Stimulated activated naive CD8-positive, alpha-beta T cell treated with anti-CD3 and anti-CD28 coated beads, Interleukin-15, Interleukin-2, amounts not matched to agents 100 ng/mL and 50 ng/mL, for 24 hours (primary cell): ENCODE data around the gene SPSB4.

ENCODE experiments used
- H3K27ac Mint-ChIP-seq: one replicate; pipeline ENCODE4 v1.8.0; 2021; ENCODE audit warnings: mild to moderate bottlenecking, mixed read lengths
- H3K27me3 Mint-ChIP-seq: one replicate; pipeline ENCODE4 v1.8.0; 2021; ENCODE audit warnings: mixed read lengths
- H3K36me3 Mint-ChIP-seq: one replicate; pipeline ENCODE4 v1.8.0; 2021; ENCODE audit warnings: low read depth, mixed read lengths
- H3K4me1 Mint-ChIP-seq: one replicate; pipeline ENCODE4 v1.8.0; 2021; ENCODE audit warnings: low read depth, mixed read lengths
- H3K4me3 Mint-ChIP-seq: one replicate; pipeline ENCODE4 v1.8.0; 2021; ENCODE audit warnings: mild to moderate bottlenecking, mixed read lengths
- H3K9me3 Mint-ChIP-seq: one replicate; pipeline ENCODE4 v1.8.0; 2021; ENCODE audit warnings: mixed read lengths

The SPSB4 gene

GRCh38 chr3:141151439-141151838 lies 100.3 kb downstream of the SPSB4 start:
- Mint-ChIP-seq H3K27me3 (peaks cover 8% of the 10 kb centered on the region), H3K36me3 (no peaks in the 10 kb centered on the region), H3K4me1 (no peaks in the 10 kb centered on the region), H3K27ac (no peak overlapping the region), H3K4me3 (no peak overlapping the region), H3K9me3 (no peaks in the 10 kb centered on the region)

- H3K4me1 Mint-ChIP-seq = no peaks in the 10 kb centered on the region
- no peaks in the 10 kb centered on the region for H3K36me3 Mint-ChIP-seq
- no peak overlapping the region for H3K27ac Mint-ChIP-seq
- no peak overlapping the region for H3K4me3 Mint-ChIP-seq
- H3K9me3 Mint-ChIP-seq = no peaks in the 10 kb centered on the region
- peaks cover 8% of the 10 kb centered on the region for H3K27me3 Mint-ChIP-seq
Measured at GRCh38 chr3:141152130-141152529, 101.0 kb downstream of the SPSB4 start.

- no peak overlapping the region for H3K4me3 Mint-ChIP-seq
- H3K36me3 Mint-ChIP-seq = no peaks in the 10 kb centered on the region
- H3K27me3 Mint-ChIP-seq = peaks cover 8% of the 10 kb centered on the region
- H3K27ac Mint-ChIP-seq = no peak overlapping the region
- H3K9me3 Mint-ChIP-seq = no peaks in the 10 kb centered on the region
- H3K4me1 Mint-ChIP-seq = no peaks in the 10 kb centered on the region
Measured at GRCh38 chr3:141152801-141153678, 101.9 kb downstream of the SPSB4 start.

GRCh38 chr3:141153679-141153966 lies 102.5 kb downstream of the SPSB4 start:
- no peaks in the 10 kb centered on the region for H3K36me3 Mint-ChIP-seq
- H3K4me1 Mint-ChIP-seq = no peaks in the 10 kb centered on the region
- H3K27ac Mint-ChIP-seq = no peak overlapping the region
- no peak overlapping the region for H3K4me3 Mint-ChIP-seq
- H3K27me3 Mint-ChIP-seq = peaks cover 4% of the 10 kb centered on the region
- peaks cover 2% of the 10 kb centered on the region for H3K9me3 Mint-ChIP-seq

GRCh38 chr3:141164852-141165251 lies 113.7 kb downstream of the SPSB4 start:
- H3K4me3 Mint-ChIP-seq = no peak overlapping the region
- H3K36me3 Mint-ChIP-seq = no peaks in the 10 kb centered on the region
- peaks cover 18% of the 10 kb centered on the region for H3K27me3 Mint-ChIP-seq
- H3K9me3 Mint-ChIP-seq = peaks cover 12% of the 10 kb centered on the region
- H3K27ac Mint-ChIP-seq = no peak overlapping the region
- no peaks in the 10 kb centered on the region for H3K4me1 Mint-ChIP-seq

- Mint-ChIP-seq H3K4me1 (no peaks in the 10 kb centered on the region), H3K4me3 (no peak overlapping the region), H3K27ac (no peak overlapping the region), H3K36me3 (no peaks in the 10 kb centered on the region), H3K27me3 (peaks cover 13% of the 10 kb centered on the region), H3K9me3 (peaks cover 3% of the 10 kb centered on the region)
Measured at GRCh38 chr3:141167681-141168080, 116.5 kb downstream of the SPSB4 start.

GRCh38 chr3:141170678-141171295 lies 119.6 kb downstream of the SPSB4 start:
- H3K36me3 Mint-ChIP-seq = no peaks in the 10 kb centered on the region
- no peaks in the 10 kb centered on the region for H3K4me1 Mint-ChIP-seq
- H3K9me3 Mint-ChIP-seq = peaks cover 3% of the 10 kb centered on the region
- H3K4me3 Mint-ChIP-seq = no peak overlapping the region
- H3K27ac Mint-ChIP-seq = no peak overlapping the region
- H3K27me3 Mint-ChIP-seq = peaks cover 8% of the 10 kb centered on the region

- peaks cover 3% of the 10 kb centered on the region for H3K9me3 Mint-ChIP-seq
- H3K27me3 Mint-ChIP-seq = peaks cover 3% of the 10 kb centered on the region
- no peaks in the 10 kb centered on the region for H3K36me3 Mint-ChIP-seq
- H3K4me1 Mint-ChIP-seq = no peaks in the 10 kb centered on the region
- no peak overlapping the region for H3K27ac Mint-ChIP-seq
- H3K4me3 Mint-ChIP-seq = no peak overlapping the region
Measured at GRCh38 chr3:141174674-141175073, 123.5 kb downstream of the SPSB4 start.

GRCh38 chr3:141176775-141177174 lies 125.6 kb downstream of the SPSB4 start:
- Mint-ChIP-seq H3K27ac (no peak overlapping the region), H3K36me3 (no peaks in the 10 kb centered on the region), H3K9me3 (peaks cover 10% of the 10 kb centered on the region)

GRCh38 chr3:141178026-141178425 lies 126.9 kb downstream of the SPSB4 start:
- peaks cover 10% of the 10 kb centered on the region for H3K9me3 Mint-ChIP-seq

More at GRCh38 chr3:141176775-141177174, 125.6 kb downstream of the SPSB4 start:
- Mint-ChIP-seq H3K4me3 (no peak overlapping the region), H3K4me1 (no peaks in the 10 kb centered on the region), H3K27me3 (peaks cover 3% of the 10 kb centered on the region)

GRCh38 chr3:141178551-141178950 lies 127.4 kb downstream of the SPSB4 start:
- Mint-ChIP-seq H3K27ac (no peak overlapping the region), H3K4me1 (no peaks in the 10 kb centered on the region), H3K4me3 (no peak overlapping the region), H3K9me3 (peaks cover 10% of the 10 kb centered on the region), H3K36me3 (no peaks in the 10 kb centered on the region), H3K27me3 (peaks cover 2% of the 10 kb centered on the region)

More at GRCh38 chr3:141178026-141178425, 126.9 kb downstream of the SPSB4 start:
- H3K4me3 Mint-ChIP-seq = no peak overlapping the region
- H3K27ac Mint-ChIP-seq = no peak overlapping the region
- peaks cover 3% of the 10 kb centered on the region for H3K27me3 Mint-ChIP-seq
- no peaks in the 10 kb centered on the region for H3K36me3 Mint-ChIP-seq
- no peaks in the 10 kb centered on the region for H3K4me1 Mint-ChIP-seq

GRCh38 chr3:141179983-141180382 lies 128.8 kb downstream of the SPSB4 start:
- Mint-ChIP-seq H3K27ac (no peak overlapping the region), H3K27me3 (no peaks in the 10 kb centered on the region), H3K4me3 (no peak overlapping the region), H3K4me1 (no peaks in the 10 kb centered on the region), H3K9me3 (peaks cover 10% of the 10 kb centered on the region), H3K36me3 (no peaks in the 10 kb centered on the region)

GRCh38 chr3:141181196-141181595 lies 130.0 kb downstream of the SPSB4 start:
- Mint-ChIP-seq H3K4me3 (no peak overlapping the region), H3K36me3 (no peaks in the 10 kb centered on the region), H3K27ac (no peak overlapping the region), H3K4me1 (no peaks in the 10 kb centered on the region), H3K27me3 (no peaks in the 10 kb centered on the region), H3K9me3 (peaks cover 10% of the 10 kb centered on the region)

- Mint-ChIP-seq H3K27me3 (no peaks in the 10 kb centered on the region), H3K36me3 (no peaks in the 10 kb centered on the region), H3K4me1 (no peaks in the 10 kb centered on the region), H3K9me3 (peaks cover 10% of the 10 kb centered on the region), H3K4me3 (no peak overlapping the region), H3K27ac (no peak overlapping the region)
Measured at GRCh38 chr3:141181819-141182218, 130.7 kb downstream of the SPSB4 start.

GRCh38 chr3:141183606-141184005 lies 132.5 kb downstream of the SPSB4 start:
- H3K4me1 Mint-ChIP-seq = no peaks in the 10 kb centered on the region
- H3K36me3 Mint-ChIP-seq = no peaks in the 10 kb centered on the region
- H3K27ac Mint-ChIP-seq = no peak overlapping the region
- H3K27me3 Mint-ChIP-seq = no peaks in the 10 kb centered on the region
- H3K9me3 Mint-ChIP-seq = peaks cover 10% of the 10 kb centered on the region
- H3K4me3 Mint-ChIP-seq = no peak overlapping the region
